ENCODE results near the gene CYS1. TPM values are rescaled to one million over a fixed set of nuclear protein-coding genes. Genes with fewer than 3 reads are reported as not detected.

CYS1 gene
- total RNA-seq, 1 donor from 2014 or later: 20.8 TPM

DNA sequence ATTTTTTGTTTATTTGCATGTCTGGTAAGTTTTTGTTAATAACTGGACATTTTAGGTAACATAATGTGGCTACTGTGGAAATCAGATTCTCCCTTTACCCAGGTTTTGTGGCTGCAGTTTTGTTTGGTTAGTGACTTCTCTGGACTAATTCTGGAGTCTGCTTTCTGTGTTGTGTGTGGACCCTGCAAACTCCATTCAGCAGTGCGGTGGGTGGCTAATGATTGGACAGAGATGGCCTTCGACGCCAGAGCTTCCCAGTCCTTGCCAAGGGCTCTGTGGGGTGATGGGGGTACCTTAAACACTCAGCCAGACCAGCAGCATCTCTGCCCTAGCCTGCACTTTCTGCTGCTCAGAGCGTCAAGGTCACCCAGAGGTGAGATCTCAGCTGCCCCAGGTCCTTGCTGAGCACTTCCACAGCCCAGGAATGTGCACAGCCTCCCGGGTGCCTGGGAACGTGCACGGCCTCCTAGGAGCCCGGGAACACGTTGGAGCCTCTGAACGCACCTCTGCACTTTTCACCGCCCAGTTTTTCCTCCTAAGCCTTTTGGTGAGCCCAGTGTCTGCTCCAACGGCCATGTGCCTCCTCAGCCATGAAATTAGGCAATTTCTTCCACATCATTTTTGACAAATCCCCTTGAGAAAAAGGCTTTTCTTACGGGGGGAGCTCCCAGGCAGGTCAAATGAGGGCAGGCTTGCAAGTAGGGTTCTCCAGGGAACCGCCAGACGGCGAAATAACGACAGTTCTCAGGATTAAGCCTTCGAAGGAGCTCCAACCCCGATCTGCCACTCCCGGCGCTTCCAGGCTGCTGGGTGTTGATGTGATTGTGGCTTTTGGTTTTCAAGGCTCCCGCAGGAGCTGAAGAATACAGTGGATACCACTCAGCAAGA, 72.0 kb downstream of the CYS1 start:
- no peak overlapping the region for H3K4me3 ChIP-seq (ENCODE audit: low read depth, low read length)
- DNase-seq (ENCODE audit: low read depth): no peak
- TF ChIP-seq, protein P1, sequence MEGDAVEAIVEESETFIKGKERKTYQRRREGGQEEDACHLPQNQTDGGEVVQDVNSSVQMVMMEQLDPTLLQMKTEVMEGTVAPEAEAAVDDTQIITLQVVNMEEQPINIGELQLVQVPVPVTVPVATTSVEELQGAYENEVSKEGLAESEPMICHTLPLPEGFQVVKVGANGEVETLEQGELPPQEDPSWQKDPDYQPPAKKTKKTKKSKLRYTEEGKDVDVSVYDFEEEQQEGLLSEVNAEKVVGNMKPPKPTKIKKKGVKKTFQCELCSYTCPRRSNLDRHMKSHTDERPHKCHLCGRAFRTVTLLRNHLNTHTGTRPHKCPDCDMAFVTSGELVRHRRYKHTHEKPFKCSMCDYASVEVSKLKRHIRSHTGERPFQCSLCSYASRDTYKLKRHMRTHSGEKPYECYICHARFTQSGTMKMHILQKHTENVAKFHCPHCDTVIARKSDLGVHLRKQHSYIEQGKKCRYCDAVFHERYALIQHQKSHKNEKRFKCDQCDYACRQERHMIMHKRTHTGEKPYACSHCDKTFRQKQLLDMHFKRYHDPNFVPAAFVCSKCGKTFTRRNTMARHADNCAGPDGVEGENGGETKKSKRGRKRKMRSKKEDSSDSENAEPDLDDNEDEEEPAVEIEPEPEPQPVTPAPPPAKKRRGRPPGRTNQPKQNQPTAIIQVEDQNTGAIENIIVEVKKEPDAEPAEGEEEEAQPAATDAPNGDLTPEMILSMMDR (conservative IDR thresholded peaks at IDR 0.05; ENCODE audit: low read depth, low read length): no peak

DNA sequence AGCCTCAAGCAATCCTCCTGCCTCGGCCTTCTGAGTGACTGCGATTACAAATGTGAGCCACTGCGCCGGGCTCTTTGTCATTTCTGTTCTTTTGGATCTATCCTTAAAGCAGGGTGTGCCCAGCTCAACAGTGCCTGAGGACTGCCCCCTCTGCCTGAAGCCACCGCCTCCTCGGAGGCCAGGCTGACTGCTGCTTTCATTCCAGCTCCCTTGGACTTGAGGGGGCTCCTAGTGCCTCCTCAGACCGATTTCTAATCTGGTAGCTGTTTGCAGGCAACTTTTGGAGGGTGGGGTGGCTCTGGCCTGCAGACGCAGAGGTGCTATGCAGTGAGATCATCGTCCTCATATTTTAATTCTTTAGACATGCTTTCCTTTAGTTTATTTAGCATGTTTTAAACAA, 72.8 kb downstream of the CYS1 start:
- DNase-seq (ENCODE audit: low read depth): no peak

More for the DNA sequence above, 72.8 kb downstream of the CYS1 start:
- no peak overlapping the region for H3K4me3 ChIP-seq (ENCODE audit: low read depth, low read length)
- TF ChIP-seq, protein P1 (conservative IDR thresholded peaks at IDR 0.05; ENCODE audit: low read depth, low read length): no peak

Other genes with a start within 250 kb of the CYS1 start
- gene TAF1B, start 236.9 kb downstream of the CYS1 start, total RNA-seq: 14.5 and 14.6 TPM in 2 replicates
- gene GRHL1, start 128.7 kb downstream of the CYS1 start, total RNA-seq: 3.9 and 6.8 TPM in 2 replicates
- gene KLF11, start 36.9 kb downstream of the CYS1 start, total RNA-seq: 6.9 and 9.3 TPM in 2 replicates
- 214 and 244 TPM in 2 replicates for gene RRM2, start 42.3 kb upstream of the CYS1 start, total RNA-seq
- 72.3 and 138 TPM in 2 replicates for gene HPCAL1, start 222.5 kb upstream of the CYS1 start, total RNA-seq